Measurements from ENCODE around the gene ATP4B.

ATP4B gene

DNA sequence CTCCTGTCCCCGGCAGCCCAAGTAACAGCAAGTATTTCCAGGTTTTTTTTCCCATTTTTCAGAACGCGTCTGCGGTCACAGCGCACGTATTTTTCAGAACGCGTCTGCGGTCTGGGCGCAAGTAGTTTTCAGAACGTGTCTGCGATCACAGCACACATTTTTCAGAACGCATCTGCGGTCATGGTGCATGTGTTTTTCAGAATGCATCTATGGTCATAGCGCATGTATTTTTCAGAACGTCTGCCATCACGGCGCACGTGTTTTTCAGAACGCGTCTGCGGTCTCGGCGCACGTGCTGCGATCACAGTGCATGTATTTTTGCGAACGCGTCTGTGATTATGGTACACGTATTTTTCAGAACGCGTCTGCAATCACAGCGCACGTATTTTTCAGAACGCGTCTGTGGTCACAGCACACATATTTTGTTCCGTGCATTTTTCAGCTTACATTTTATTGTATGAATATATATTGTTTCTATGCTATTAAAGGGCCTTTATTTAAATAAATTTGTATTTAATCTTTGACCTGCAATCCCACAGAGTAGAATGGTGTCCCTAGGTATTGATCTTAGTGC, 19.7 kb downstream of the ATP4B start:
- TF ChIP-seq, protein P1, sequence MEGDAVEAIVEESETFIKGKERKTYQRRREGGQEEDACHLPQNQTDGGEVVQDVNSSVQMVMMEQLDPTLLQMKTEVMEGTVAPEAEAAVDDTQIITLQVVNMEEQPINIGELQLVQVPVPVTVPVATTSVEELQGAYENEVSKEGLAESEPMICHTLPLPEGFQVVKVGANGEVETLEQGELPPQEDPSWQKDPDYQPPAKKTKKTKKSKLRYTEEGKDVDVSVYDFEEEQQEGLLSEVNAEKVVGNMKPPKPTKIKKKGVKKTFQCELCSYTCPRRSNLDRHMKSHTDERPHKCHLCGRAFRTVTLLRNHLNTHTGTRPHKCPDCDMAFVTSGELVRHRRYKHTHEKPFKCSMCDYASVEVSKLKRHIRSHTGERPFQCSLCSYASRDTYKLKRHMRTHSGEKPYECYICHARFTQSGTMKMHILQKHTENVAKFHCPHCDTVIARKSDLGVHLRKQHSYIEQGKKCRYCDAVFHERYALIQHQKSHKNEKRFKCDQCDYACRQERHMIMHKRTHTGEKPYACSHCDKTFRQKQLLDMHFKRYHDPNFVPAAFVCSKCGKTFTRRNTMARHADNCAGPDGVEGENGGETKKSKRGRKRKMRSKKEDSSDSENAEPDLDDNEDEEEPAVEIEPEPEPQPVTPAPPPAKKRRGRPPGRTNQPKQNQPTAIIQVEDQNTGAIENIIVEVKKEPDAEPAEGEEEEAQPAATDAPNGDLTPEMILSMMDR (IDR thresholded peaks at IDR 0.05; ENCODE audit: low read depth, low read length, missing control alignments) = no peak
- no peak for DNase-seq (ENCODE audit: low read depth)
- H3K4me3 ChIP-seq (ENCODE audit: low read depth, low read length) = no peak overlapping the region
- in situ Hi-C loops (cut with HindIII; ENCODE audit: low sequenced_read_pairs) = no loop called here

DNA sequence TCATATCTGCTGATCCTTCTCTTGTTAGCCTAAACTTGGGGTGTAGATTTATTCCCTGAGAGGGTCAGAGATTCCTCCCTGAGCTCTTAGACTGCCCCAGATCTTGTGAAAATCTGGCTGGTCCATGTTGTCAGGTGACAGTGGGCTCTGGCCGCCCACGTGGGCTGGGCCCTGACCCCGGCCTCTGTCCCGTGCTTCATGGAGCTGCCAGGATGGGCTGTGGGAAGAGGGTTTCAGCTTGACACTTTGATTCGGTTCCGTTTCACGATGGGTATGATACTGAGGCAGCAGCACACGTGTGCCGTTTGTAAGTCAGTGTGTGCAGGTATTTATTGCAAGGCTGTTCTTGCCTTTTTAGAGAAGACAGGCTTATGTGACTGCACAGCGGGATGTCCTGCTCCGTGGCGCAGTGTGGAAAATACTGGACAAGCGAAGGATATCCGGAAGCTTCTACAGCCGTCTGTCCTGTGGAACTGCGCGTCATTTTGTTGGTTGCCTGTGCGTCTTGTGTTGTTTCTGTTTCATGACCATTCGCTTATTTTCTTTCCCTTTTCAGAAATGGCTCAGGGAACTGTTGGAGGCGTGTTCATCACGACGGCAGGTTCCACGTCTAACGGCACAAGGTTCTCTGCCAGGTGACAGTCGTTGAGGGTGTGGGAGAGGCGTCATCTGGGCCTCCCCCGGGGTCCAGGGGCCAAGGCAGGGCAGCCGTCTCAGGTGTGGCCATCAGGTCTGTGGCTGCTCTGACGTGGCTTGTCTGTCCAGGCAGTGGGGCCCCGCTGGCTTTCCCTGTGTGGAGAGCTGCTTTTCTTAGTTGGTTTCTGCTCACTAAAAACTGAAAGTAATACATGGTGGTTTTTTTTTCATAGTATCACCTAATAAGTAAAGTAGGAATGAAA, 20.5 kb downstream of the ATP4B start:
- TF ChIP-seq, protein P1 (IDR thresholded peaks at IDR 0.05; ENCODE audit: low read depth, low read length, missing control alignments) = no peak
- DNase-seq (ENCODE audit: low read depth) = no peak
- no peak overlapping the region for H3K4me3 ChIP-seq (ENCODE audit: low read depth, low read length)
- in situ Hi-C loops (cut with HindIII; ENCODE audit: low sequenced_read_pairs) = no loop called here

DNA sequence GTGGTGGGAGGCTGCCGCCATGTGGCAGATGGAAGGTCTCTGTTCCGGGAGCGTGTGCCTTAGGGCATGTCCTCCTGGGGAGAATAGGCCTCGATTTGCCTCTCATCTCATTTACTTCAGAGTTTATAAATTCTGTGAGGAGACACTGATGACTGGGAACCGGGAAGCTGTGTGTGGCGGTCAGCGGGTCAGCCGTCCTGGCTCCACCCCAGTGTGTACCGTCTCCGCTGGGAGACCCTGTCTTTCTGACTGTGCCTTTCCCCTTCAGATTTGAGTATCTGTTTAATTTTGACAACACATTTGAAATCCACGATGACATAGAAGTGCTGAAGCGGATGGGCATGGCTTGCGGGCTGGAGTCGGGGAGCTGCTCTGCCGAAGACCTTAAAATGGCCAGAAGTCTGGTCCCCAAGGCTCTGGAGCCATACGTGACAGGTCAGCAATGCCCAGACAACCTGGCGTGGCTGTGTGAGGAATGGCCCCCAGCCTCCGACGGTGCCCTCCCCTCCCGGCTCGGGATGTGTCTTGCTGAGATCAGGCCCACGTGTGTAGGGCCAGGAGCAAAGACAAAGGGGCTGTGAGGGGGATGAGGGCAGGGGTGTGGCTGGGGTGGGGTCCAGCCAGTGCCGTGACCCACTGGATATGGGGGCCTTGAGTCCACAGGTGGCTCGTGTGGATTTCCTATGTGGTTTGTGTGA, 21.6 kb downstream of the ATP4B start:
- TF ChIP-seq, protein P1 (IDR thresholded peaks at IDR 0.05; ENCODE audit: low read depth, low read length, missing control alignments) = no peak
- H3K4me3 ChIP-seq (ENCODE audit: low read depth, low read length) = no peak overlapping the region
- in situ Hi-C loops (cut with HindIII; ENCODE audit: low sequenced_read_pairs) = no loop called here
- no peak for DNase-seq (ENCODE audit: low read depth)

DNA sequence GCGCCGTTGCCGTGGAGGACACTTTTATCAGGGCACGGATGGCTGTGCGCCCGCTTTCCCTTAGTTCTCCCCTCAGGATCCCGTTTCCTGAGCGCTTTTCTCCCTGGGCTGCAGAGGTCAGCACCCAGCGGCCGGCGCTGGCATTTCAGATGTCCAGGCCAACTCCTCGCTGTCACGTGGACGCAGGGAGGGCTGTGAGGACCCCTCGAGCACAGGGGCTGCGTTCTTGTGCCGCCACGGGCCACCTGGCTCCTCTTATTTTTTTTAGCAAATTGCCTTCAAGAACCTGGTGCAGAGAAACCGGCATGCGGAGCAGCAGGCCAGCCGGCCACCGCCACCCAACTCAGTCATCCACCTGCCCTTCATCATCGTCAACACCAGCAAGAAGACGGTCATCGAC, 22.3 kb downstream of the ATP4B start:
- no peak overlapping the region for H3K4me3 ChIP-seq (ENCODE audit: low read depth, low read length)
- in situ Hi-C loops (cut with HindIII; ENCODE audit: low sequenced_read_pairs) = no loop called here
- DNase-seq (ENCODE audit: low read depth) = no peak
- TF ChIP-seq, protein P1 (IDR thresholded peaks at IDR 0.05; ENCODE audit: low read depth, low read length, missing control alignments) = no peak

DNA sequence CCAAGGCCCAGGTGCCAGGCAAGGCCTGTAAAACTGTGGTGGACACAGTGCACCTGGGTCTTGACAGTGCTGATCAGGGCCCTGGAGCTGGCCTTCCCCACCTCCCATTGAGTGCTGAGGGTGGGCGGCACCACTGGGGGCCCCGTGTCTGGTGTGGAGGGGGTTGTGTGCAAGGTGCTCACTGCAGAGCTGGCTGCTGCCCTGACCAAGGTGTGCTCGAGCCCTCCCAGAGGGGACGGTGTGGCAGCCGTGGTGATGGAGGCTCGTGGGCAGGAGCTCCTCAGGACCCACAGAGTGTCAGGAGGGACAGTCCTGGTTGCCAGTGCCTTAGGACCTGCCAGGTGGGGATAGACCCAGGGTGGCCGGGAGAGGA, 23.0 kb downstream of the ATP4B start:
- H3K4me3 ChIP-seq (ENCODE audit: low read depth, low read length) = no peak overlapping the region
- no peak for DNase-seq (ENCODE audit: low read depth)
- TF ChIP-seq, protein P1 (IDR thresholded peaks at IDR 0.05; ENCODE audit: low read depth, low read length, missing control alignments) = no peak
- in situ Hi-C loops (cut with HindIII; ENCODE audit: low sequenced_read_pairs) = no loop called here

DNA sequence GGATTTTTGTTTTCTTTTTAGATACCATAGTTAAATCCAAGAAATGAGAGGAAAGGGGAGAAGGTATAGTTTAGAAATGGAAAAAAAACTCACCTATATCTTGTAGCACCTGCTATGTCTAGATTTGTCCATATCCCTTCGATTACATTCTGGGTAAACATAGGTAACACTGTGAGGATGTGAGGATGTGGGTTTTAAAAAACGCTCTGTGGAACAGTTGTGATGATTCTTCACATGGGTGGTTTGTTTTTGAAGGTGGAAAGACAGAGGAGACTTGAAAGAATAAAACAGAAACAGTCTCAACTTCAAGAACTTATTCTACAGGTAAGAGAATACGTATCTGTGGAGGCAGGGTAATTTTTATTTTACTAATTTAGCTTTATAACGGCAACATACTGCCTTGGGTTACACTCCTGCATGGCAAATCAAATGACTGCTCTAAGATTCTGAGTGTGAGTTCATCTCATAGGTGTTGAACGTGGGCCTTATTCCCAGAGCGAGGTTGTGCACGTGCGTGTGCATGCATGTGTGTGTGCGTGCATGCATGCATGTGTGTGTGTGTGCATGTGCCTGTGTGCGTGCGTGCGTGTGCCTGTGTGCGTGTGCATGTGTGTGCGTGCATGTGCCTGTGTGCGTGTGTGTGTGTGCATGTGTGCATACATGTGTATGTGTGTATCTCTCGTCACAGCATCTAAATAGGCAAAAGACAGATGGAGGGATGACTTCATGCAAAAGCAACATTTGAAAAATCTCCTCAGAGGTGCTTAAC, 23.5 kb downstream of the ATP4B start:
- TF ChIP-seq, protein P1 (IDR thresholded peaks at IDR 0.05; ENCODE audit: low read depth, low read length, missing control alignments) = no peak
- H3K4me3 ChIP-seq (ENCODE audit: low read depth, low read length) = no peak overlapping the region
- in situ Hi-C loops (cut with HindIII; ENCODE audit: low sequenced_read_pairs) = no loop called here
- DNase-seq (ENCODE audit: low read depth) = no peak

Data from astrocyte of the cerebellum (primary cell).